Measurements from ENCODE around the gene SIK2.
A peak's percentile ranks its signal among the peaks of the same experiment; 100 is the strongest.

SIK2 gene

GRCh38 chr11:111601979-111602864 is at the start of gene SIK2:
Gene SIK2 (plus strand): TSS chr11:111602449. CDS start chr11:111602564, 115 bp downstream.
- TF ChIP-seq CTCF (conservative IDR thresholded peaks at IDR 0.05; ENCODE audit: low read depth): peak; percentile 94
- ChIA-PET CTCF (interaction anchor here (0.6 to 1.6 kb wide), 3 partner anchors 143 to 678 kb away, joined by 3 to 11 read pairs (median 9); no protein-coding TSS in a partner anchor), POLR2A (ENCODE audit: low non-redundant PET) (interaction anchor here (0.9 kb wide), 1 partner anchor 164 kb away, joined by 3 read pairs; no protein-coding TSS in a partner anchor)
- H3K27ac ChIP-seq: peak within 1 kb of the TSS; percentile 85
- peak; percentile 92 for DNase-seq (ENCODE audit: low spot score)

GRCh38 chr11:111554532-111554931 is 47.7 kb upstream of the SIK2 start:
- H3K27ac ChIP-seq: no peak overlapping the region
- CTCF ChIA-PET: interaction anchor here (0.7 to 1.5 kb wide), 2 partner anchors 14 to 100 kb away, joined by 3 to 7 read pairs; partner anchors contain the start of gene LAYN
- POLR2A ChIA-PET (ENCODE audit: low non-redundant PET): interaction anchor here (0.5 kb wide), 1 partner anchor 206 kb away, joined by 3 read pairs; no protein-coding TSS in a partner anchor
- DNase-seq (ENCODE audit: low spot score): peak; percentile 80
- TF ChIP-seq CTCF (conservative IDR thresholded peaks at IDR 0.05; ENCODE audit: low read depth): no peak

GRCh38 chr11:111555255-111555654 is 47.0 kb upstream of the SIK2 start:
- ChIA-PET CTCF (interaction anchor here (0.6 to 1.5 kb wide), 3 partner anchors 15 to 134 kb away, joined by 3 to 7 read pairs (median 3); partner anchors contain the start of gene LAYN), POLR2A (ENCODE audit: low non-redundant PET) (no interaction called here)
- no peak for TF ChIP-seq CTCF (conservative IDR thresholded peaks at IDR 0.05; ENCODE audit: low read depth)
- DNase-seq (ENCODE audit: low spot score): peak; percentile 51
- H3K27ac ChIP-seq: no peak overlapping the region

- CTCF ChIA-PET: interaction anchor here (0.6 to 0.8 kb wide), 2 partner anchors 57 to 103 kb away, joined by 3 to 4 read pairs; no protein-coding TSS in a partner anchor
- no peak for TF ChIP-seq CTCF (conservative IDR thresholded peaks at IDR 0.05; ENCODE audit: low read depth)
- POLR2A ChIA-PET (ENCODE audit: low non-redundant PET): no interaction called here
- peak; percentile 65 for DNase-seq (ENCODE audit: low spot score)
- no peak overlapping the region for H3K27ac ChIP-seq
Measured at GRCh38 chr11:111557425-111558111, 44.7 kb upstream of the SIK2 start.

GRCh38 chr11:111559800-111560464 is 42.3 kb upstream of the SIK2 start:
- DNase-seq (ENCODE audit: low spot score): no peak
- ChIA-PET POLR2A (ENCODE audit: low non-redundant PET) (no interaction called here), CTCF (interaction anchor here (0.7 kb wide), 1 partner anchor 248 kb away, joined by 3 read pairs; no protein-coding TSS in a partner anchor)
- no peak overlapping the region for H3K27ac ChIP-seq
- no peak for TF ChIP-seq CTCF (conservative IDR thresholded peaks at IDR 0.05; ENCODE audit: low read depth)

- H3K27ac ChIP-seq: no peak overlapping the region
- CTCF ChIA-PET: no interaction called here
- POLR2A ChIA-PET (ENCODE audit: low non-redundant PET): no interaction called here
- DNase-seq (ENCODE audit: low spot score): no peak
- no peak for TF ChIP-seq CTCF (conservative IDR thresholded peaks at IDR 0.05; ENCODE audit: low read depth)
Measured at GRCh38 chr11:111560800-111561199, 41.4 kb upstream of the SIK2 start.
